ENCODE data around the gene SOX6. TPM values are rescaled to one million over a fixed set of nuclear protein-coding genes. Genes with fewer than 3 reads are reported as not detected.

The SOX6 gene
- total RNA-seq, 2 experiments from 2014 or later, result 0.20 TPM; not detected in 1

GRCh38 chr11:16001044-16001568 lies 355.2 kb downstream of the SOX6 start:
- Mint-ChIP-seq H3K27me3 (no peaks in the 10 kb centered on the region), H3K36me3 (ENCODE audit: low read depth) (no peaks in the 10 kb centered on the region), H3K4me3 (no peak overlapping the region), H3K27ac (no peak overlapping the region), H3K9me3 (no peaks in the 10 kb centered on the region), H3K4me1 (ENCODE audit: low read depth) (no peaks in the 10 kb centered on the region)
- no peak for ATAC-seq (ENCODE audit: poor library complexity)
- TF ChIP-seq, protein P1, sequence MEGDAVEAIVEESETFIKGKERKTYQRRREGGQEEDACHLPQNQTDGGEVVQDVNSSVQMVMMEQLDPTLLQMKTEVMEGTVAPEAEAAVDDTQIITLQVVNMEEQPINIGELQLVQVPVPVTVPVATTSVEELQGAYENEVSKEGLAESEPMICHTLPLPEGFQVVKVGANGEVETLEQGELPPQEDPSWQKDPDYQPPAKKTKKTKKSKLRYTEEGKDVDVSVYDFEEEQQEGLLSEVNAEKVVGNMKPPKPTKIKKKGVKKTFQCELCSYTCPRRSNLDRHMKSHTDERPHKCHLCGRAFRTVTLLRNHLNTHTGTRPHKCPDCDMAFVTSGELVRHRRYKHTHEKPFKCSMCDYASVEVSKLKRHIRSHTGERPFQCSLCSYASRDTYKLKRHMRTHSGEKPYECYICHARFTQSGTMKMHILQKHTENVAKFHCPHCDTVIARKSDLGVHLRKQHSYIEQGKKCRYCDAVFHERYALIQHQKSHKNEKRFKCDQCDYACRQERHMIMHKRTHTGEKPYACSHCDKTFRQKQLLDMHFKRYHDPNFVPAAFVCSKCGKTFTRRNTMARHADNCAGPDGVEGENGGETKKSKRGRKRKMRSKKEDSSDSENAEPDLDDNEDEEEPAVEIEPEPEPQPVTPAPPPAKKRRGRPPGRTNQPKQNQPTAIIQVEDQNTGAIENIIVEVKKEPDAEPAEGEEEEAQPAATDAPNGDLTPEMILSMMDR (IDR thresholded peaks at IDR 0.05), result no peak
- Histone ChIP-seq H3K27ac (ENCODE audit: low read depth in 1 of 2, low read length in 2 of 2) (no peak overlapping the region), H3K4me3 (ENCODE audit: low read length) (no peak overlapping the region), H3K36me3 (ENCODE audit: insufficient read depth, low read length) (no peaks in the 10 kb centered on the region), H3K27me3 (ENCODE audit: control insufficient read depth in 1 of 2, insufficient read depth in 2 of 2, low read length in 2 of 2) (no peaks in the 10 kb centered on the region), H3K9me3 (ENCODE audit: control insufficient read depth in 1 of 2, insufficient read depth in 1 of 2, low read length in 2 of 2) (no peaks in the 10 kb centered on the region), H3K4me1 (ENCODE audit: insufficient read depth, low read length) (no peaks in the 10 kb centered on the region)
- no peak for DNase-seq
- ChIA-PET CTCF (no interaction called here), POLR2A (no interaction called here)
- intact Hi-C loops (cut with DNase I, micrococcal nuclease), result no loop called here

GRCh38 chr11:16000065-16000464 lies 356.3 kb downstream of the SOX6 start:
- DNase-seq (no peak), ATAC-seq (ENCODE audit: poor library complexity) (no peak)
- ChIA-PET POLR2A (no interaction called here), CTCF (interaction anchor here (0.6 kb wide), 1 partner anchor 17 kb away, joined by 3 read pairs; no protein-coding TSS in a partner anchor)
- Mint-ChIP-seq H3K36me3 (ENCODE audit: low read depth) (no peaks in the 10 kb centered on the region), H3K27ac (no peak overlapping the region), H3K9me3 (no peaks in the 10 kb centered on the region), H3K27me3 (no peaks in the 10 kb centered on the region), H3K4me1 (ENCODE audit: low read depth) (no peaks in the 10 kb centered on the region), H3K4me3 (no peak overlapping the region)
- no peaks in the 10 kb centered on the region for H3K4me1 ChIP-seq (ENCODE audit: insufficient read depth, low read length)
- TF ChIP-seq, protein P1 (IDR thresholded peaks at IDR 0.05), result no peak
- no peak overlapping the region for H3K4me3 ChIP-seq (ENCODE audit: low read length)
- H3K9me3 ChIP-seq (ENCODE audit: control insufficient read depth in 1 of 2, insufficient read depth in 1 of 2, low read length in 2 of 2), result no peaks in the 10 kb centered on the region
- no peak overlapping the region for H3K27ac ChIP-seq (ENCODE audit: low read depth in 1 of 2, low read length in 2 of 2)
- H3K36me3 ChIP-seq (ENCODE audit: insufficient read depth, low read length), result no peaks in the 10 kb centered on the region
- intact Hi-C loops (cut with DNase I, micrococcal nuclease), result no loop called here
- no peaks in the 10 kb centered on the region for H3K27me3 ChIP-seq (ENCODE audit: control insufficient read depth in 1 of 2, insufficient read depth in 2 of 2, low read length in 2 of 2)

- Histone ChIP-seq H3K27ac (ENCODE audit: low read depth in 1 of 2, low read length in 2 of 2) (no peak overlapping the region), H3K27me3 (ENCODE audit: control insufficient read depth in 1 of 2, insufficient read depth in 2 of 2, low read length in 2 of 2) (no peaks in the 10 kb centered on the region), H3K36me3 (ENCODE audit: insufficient read depth, low read length) (no peaks in the 10 kb centered on the region), H3K9me3 (ENCODE audit: control insufficient read depth in 1 of 2, insufficient read depth in 1 of 2, low read length in 2 of 2) (peaks cover 0 to 6% of the 10 kb centered on the region in 2 experiments), H3K4me3 (ENCODE audit: low read length) (no peak overlapping the region), H3K4me1 (ENCODE audit: insufficient read depth, low read length) (no peaks in the 10 kb centered on the region)
- Mint-ChIP-seq H3K9me3 (no peaks in the 10 kb centered on the region), H3K36me3 (ENCODE audit: low read depth) (no peaks in the 10 kb centered on the region), H3K27me3 (no peaks in the 10 kb centered on the region), H3K4me1 (ENCODE audit: low read depth) (no peaks in the 10 kb centered on the region), H3K27ac (no peak overlapping the region), H3K4me3 (no peak overlapping the region)
- intact Hi-C loops (cut with DNase I, micrococcal nuclease), result no loop called here
- ATAC-seq (ENCODE audit: poor library complexity), result no peak
- TF ChIP-seq, protein P1 (IDR thresholded peaks at IDR 0.05), result no peak
- DNase-seq, result no peak
- CTCF ChIA-PET, result no interaction called here
- POLR2A ChIA-PET, result no interaction called here
Observed at GRCh38 chr11:15993345-15993744, 363.0 kb downstream of the SOX6 start.
